Uterus (tissue), 2 donors: ENCODE results near the gene RAPGEF6.

Experiments
- POLR2A ChIP-seq, 2 donors: fragments of 450-650 bp; IDR thresholded peaks; one replicate each; pipeline ENCODE4 v1.6.1; 2016; ENCODE audit warnings: antibody characterized with exemption in 2 of 2, mild to moderate bottlenecking in 1 of 2, moderate library complexity in 1 of 2
- TF ChIP-seq, protein P1 (sequence below), 4 experiments: fragments of 200-600 bp in 2 of 4; fragments of 450-650 bp in 2 of 4; sonication (generic) in 2 of 4; IDR thresholded peaks; one replicate each; pipeline ENCODE4 v1.5.1; 2016 to 2019; ENCODE audit warnings: antibody characterized with exemption in 4 of 4, mild to moderate bottlenecking in 2 of 4, moderate library complexity in 1 of 4

GRCh38 chr5:131392466-131393095 lies 242.4 kb downstream of the RAPGEF6 start:
- TF ChIP-seq, protein P1, sequence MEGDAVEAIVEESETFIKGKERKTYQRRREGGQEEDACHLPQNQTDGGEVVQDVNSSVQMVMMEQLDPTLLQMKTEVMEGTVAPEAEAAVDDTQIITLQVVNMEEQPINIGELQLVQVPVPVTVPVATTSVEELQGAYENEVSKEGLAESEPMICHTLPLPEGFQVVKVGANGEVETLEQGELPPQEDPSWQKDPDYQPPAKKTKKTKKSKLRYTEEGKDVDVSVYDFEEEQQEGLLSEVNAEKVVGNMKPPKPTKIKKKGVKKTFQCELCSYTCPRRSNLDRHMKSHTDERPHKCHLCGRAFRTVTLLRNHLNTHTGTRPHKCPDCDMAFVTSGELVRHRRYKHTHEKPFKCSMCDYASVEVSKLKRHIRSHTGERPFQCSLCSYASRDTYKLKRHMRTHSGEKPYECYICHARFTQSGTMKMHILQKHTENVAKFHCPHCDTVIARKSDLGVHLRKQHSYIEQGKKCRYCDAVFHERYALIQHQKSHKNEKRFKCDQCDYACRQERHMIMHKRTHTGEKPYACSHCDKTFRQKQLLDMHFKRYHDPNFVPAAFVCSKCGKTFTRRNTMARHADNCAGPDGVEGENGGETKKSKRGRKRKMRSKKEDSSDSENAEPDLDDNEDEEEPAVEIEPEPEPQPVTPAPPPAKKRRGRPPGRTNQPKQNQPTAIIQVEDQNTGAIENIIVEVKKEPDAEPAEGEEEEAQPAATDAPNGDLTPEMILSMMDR (IDR thresholded peaks at IDR 0.05): no peak
- no peak for TF ChIP-seq POLR2A (IDR thresholded peaks at IDR 0.05)
